Lung (tissue), 12 donors: ENCODE results near the gene C5AR2. TPM values are rescaled to one million over a fixed set of nuclear protein-coding genes. Genes with fewer than 3 reads are reported as not detected.
"Not testable (repeated sequence)": the region's sequence is repeated elsewhere in the genome, so short reads cannot be mapped to it uniquely, and the experiment has no call there.

Experiments
- ATAC-seq: fragments of 200-7000 bp; cut with Tn5 transposase; one replicate; pipeline ENCODE4 v1.9.1; 2020; ENCODE audit warnings: moderate number of reproducible peaks; ENCODE audit not compliant: insufficient read depth, low FRiP score
- DNase-seq, 3 donors: peaks; one replicate each; pipeline ENCODE4 v3.0.0-alpha.2; 2013 to 2017
- H3K27ac ChIP-seq, 2 donors: one replicate each; pipeline ENCODE4 v1.5.1; 2013; ENCODE audit warnings: mild to moderate bottlenecking in 2 of 2, moderate library complexity in 2 of 2, control low read depth in 1 of 2, inconsistent platforms in 1 of 2, low read depth in 1 of 2, low read length in 1 of 2
- H3K27me3 ChIP-seq, 3 donors: one replicate each; pipeline ENCODE4 v1.5.1; 2013; ENCODE audit warnings: low read length in 2 of 3; ENCODE audit not compliant: control insufficient read depth in 3 of 3, insufficient read depth in 3 of 3
- H3K36me3 ChIP-seq, 4 donors: one replicate each; pipeline ENCODE4 v1.5.1; 2013; ENCODE audit warnings: low read length in 4 of 4, mild to moderate bottlenecking in 1 of 4, moderate library complexity in 1 of 4; ENCODE audit not compliant: control insufficient read depth in 4 of 4, insufficient read depth in 4 of 4
- H3K4me1 ChIP-seq, 5 donors: one replicate each; pipeline ENCODE4 v1.5.1; 2013; ENCODE audit warnings: low read length in 5 of 5, mild to moderate bottlenecking in 2 of 5, moderate library complexity in 1 of 5; ENCODE audit not compliant: control insufficient read depth in 5 of 5, insufficient read depth in 5 of 5
- H3K4me3 ChIP-seq: one replicate; pipeline ENCODE4 v1.5.1; 2013; ENCODE audit warnings: mild to moderate bottlenecking, control low read depth, moderate library complexity
- H3K9ac ChIP-seq, 2 donors: one replicate each; pipeline ENCODE4 v1.5.1; 2013; ENCODE audit warnings: low read length in 2 of 2, control low read depth in 1 of 2; ENCODE audit not compliant: insufficient read depth in 1 of 2
- H3K9me3 ChIP-seq, 4 donors: one replicate each; pipeline ENCODE4 v1.5.1; 2013; ENCODE audit warnings: low read length in 3 of 4, mild to moderate bottlenecking in 1 of 4, moderate library complexity in 1 of 4; ENCODE audit not compliant: control insufficient read depth in 4 of 4, insufficient read depth in 3 of 4
- CTCF ChIP-seq: IDR thresholded peaks from 2 replicates; pipeline ENCODE4 v1.5.1; 2012; ENCODE audit warnings: mild to moderate bottlenecking; ENCODE audit errors: control extremely low read depth, extremely low read depth
- WGBS, 2 donors: extraction: QIAGEN DNeasy Blood & Tissue Kit; methylation state at CpG; one replicate each; pipeline ENCODE4 v1.1.7; 2013; 5-methylcytosine and 5-hydroxymethylcytosine counted together
- polyA plus RNA-seq, 2 donors: library from polyadenylated mRNA; stranded (reverse); fragments of 200-250 nt; gene quantifications; one replicate each; pipeline ENCODE4 v1.2.1, GENCODE V29; 2013
- total RNA-seq, 2 donors: library from RNA; depleted of rRNA in 1 of 2; stranded (reverse); fragments of >200 nt in 1 of 2; gene quantifications; one replicate each; pipeline ENCODE4 v1.2.1, GENCODE V29; 2014 to 2021
- donor health status: control.
- donor health status: control.
- donor health status: Bipolar disorder and iron deficiency.
- donor health status: healthy.
- donor health status: DM: yes; HTN: yes; CAD: no.

The C5AR2 gene
- total and polyA plus RNA-seq, 4 donors, result 1.0 to 17.4 (median 7.7) TPM

GRCh38 chr19:47344425-47344824, 12.4 kb downstream of the C5AR2 start:
- Histone ChIP-seq H3K4me3 (no peak overlapping the region), H3K9me3 (no peaks in the 10 kb centered on the region), H3K9ac (no peak overlapping the region), H3K4me1 (peaks cover 0 to 5% (median 0%) of the 10 kb centered on the region in 5 donors), H3K36me3 (no peaks in the 10 kb centered on the region), H3K27me3 (no peaks in the 10 kb centered on the region), H3K27ac (no peak overlapping the region)
- TF ChIP-seq CTCF, result no peak
- 81 to 90% methylated on average over 1 of the region's 1 CpG for WGBS, 2 donors
- DNase-seq (no peak), ATAC-seq (no peak)

- WGBS, 2 donors, result 89 to 93% methylated on average over 6 of the region's 6 CpGs
- not testable (repeated sequence) for H3K27me3 ChIP-seq, H3K9ac ChIP-seq, H3K4me3 ChIP-seq, H3K4me1 ChIP-seq, H3K9me3 ChIP-seq, H3K27ac ChIP-seq, ATAC-seq, H3K36me3 ChIP-seq, DNase-seq
Measured at GRCh38 chr19:47346024-47346423, 14.0 kb downstream of the C5AR2 start.

GRCh38 chr19:47348819-47349795, 17.1 kb downstream of the C5AR2 start, which contains the start of gene DHX34:
Gene DHX34, plus strand, starts transcription at chr19:47349315. Its CDS starts 3,716 bp downstream, at chr19:47353031.
- peak within 1 kb of the TSS; percentile 82 for H3K4me3 ChIP-seq
- ATAC-seq, result peak; percentile 100
- no peaks in the 10 kb centered on the region for H3K27me3 ChIP-seq
- H3K27ac ChIP-seq, result peak within 1 kb of the TSS in 1 of 2 donors; percentile 78
- H3K36me3 ChIP-seq, result peaks cover 0 to 11% (median 5%) of the 10 kb centered on the region in 4 donors
- peak within 1 kb of the TSS; percentile 73 to 81 for H3K9ac ChIP-seq
- peak; percentile 99 for DNase-seq
- WGBS, 2 donors, result 3 to 4% methylated on average over 63 of the region's 63 CpGs
- peak; percentile 98 for TF ChIP-seq CTCF
- H3K4me1 ChIP-seq, result peaks cover 0 to 6% (median 2%) of the 10 kb centered on the region in 5 donors
- no peaks in the 10 kb centered on the region for H3K9me3 ChIP-seq

- no peaks in the 10 kb centered on the region for H3K27me3 ChIP-seq
- WGBS, 2 donors, result 88 to 91% methylated on average over 6 of the region's 6 CpGs
- peaks cover 0 to 6% (median 4%) of the 10 kb centered on the region in 5 donors for H3K4me1 ChIP-seq
- DNase-seq, result no peak
- H3K9ac ChIP-seq, result no peak overlapping the region
- no peak overlapping the region for H3K27ac ChIP-seq
- TF ChIP-seq CTCF, result no peak
- H3K4me3 ChIP-seq, result no peak overlapping the region
- no peaks in the 10 kb centered on the region for H3K9me3 ChIP-seq
- H3K36me3 ChIP-seq, result peaks cover 8 to 19% (median 12%) of the 10 kb centered on the region in 4 donors
- no peak for ATAC-seq
Measured at GRCh38 chr19:47350630-47351029, 18.7 kb downstream of the C5AR2 start.
